ENCODE measurements around the gene PPP1R1C.

Gene PPP1R1C

DNA sequence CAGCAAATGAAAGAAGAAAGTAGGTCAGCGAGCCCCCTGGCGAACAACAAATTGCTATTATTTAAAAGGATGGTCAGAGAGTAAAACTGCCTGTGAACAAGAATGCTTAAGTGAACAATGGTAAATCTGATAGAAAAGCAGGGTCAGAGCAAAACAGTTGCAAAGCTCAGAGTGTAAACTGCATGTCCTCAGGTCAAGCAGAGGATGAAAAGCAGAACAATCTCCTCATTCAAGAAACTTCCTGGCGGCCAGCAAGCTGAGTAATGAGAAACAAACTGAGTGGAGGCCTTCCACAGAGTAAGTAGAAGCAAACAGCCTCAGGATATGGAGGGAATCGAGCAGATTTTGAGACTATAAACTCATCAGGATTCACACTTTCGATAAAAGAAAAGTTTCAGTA is 117.9 kb downstream of the PPP1R1C start:
- Histone ChIP-seq H3K27me3 (no peaks in the 10 kb centered on the region), H3K36me3 (no peaks in the 10 kb centered on the region), H3K27ac (no peak overlapping the region), H3K9me3 (no peaks in the 10 kb centered on the region), H3K4me3 (no peak overlapping the region), H3K4me1 (no peaks in the 10 kb centered on the region)
- intact Hi-C loops (cut with DNase I; ENCODE audit: low total_unique reads): no loop called here
- no peak for DNase-seq
- TF ChIP-seq CTCF (IDR thresholded peaks at IDR 0.05): no peak

- intact Hi-C loops (cut with DNase I; ENCODE audit: low total_unique reads): no loop called here
- H3K36me3 ChIP-seq: no peaks in the 10 kb centered on the region
- TF ChIP-seq CTCF (IDR thresholded peaks at IDR 0.05): no peak
- H3K4me3 ChIP-seq: no peak overlapping the region
- no peaks in the 10 kb centered on the region for H3K4me1 ChIP-seq
- H3K27me3 ChIP-seq: no peaks in the 10 kb centered on the region
- no peak overlapping the region for H3K27ac ChIP-seq
- H3K9me3 ChIP-seq: no peaks in the 10 kb centered on the region
- no peak for DNase-seq
Measured at GRCh38 chr2:182110347-182110746, 124.7 kb downstream of the PPP1R1C start.

DNA sequence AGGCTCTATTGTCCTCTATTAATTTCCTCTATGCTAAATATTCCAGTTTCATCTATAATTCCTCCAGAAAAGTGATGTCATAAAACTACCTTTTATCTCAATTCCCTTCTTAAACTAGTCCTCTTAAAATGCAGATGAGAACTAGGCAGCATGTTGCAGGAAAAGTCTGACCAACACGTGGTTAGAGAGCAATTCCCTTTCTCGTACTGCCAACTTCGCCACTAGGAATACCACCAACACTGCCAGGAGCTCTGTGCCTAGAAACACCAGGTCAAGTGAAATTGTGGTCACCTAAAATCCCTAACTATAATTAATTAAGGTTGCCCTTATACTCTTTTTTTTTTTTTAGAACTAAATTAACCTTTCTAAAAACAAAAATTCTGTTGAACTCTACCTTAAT is 127.7 kb downstream of the PPP1R1C start:
- Histone ChIP-seq H3K27me3 (no peaks in the 10 kb centered on the region), H3K4me1 (no peaks in the 10 kb centered on the region), H3K36me3 (no peaks in the 10 kb centered on the region), H3K27ac (no peak overlapping the region), H3K9me3 (no peaks in the 10 kb centered on the region), H3K4me3 (no peak overlapping the region)
- intact Hi-C loops (cut with DNase I; ENCODE audit: low total_unique reads): no loop called here
- no peak for TF ChIP-seq CTCF (IDR thresholded peaks at IDR 0.05)
- no peak for DNase-seq

DNA sequence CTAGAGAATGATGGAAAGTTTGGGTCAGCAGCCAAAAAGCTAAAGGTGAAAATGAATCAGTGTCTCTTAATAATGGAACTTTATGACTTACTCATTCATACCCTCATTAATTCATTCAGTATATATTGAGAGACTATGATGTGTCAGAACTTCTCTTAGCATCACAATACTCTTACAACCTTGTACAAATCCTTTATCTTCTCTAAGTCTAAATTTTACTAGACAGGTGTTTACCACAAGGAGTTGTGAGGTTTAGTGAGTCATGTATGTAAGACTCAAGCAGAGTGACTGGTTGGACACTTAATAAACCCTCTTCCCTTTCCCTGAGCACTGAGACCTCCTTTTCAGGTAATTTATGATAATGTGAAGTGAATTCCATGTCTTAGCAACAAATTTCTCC is 129.6 kb downstream of the PPP1R1C start:
- intact Hi-C loops (cut with DNase I; ENCODE audit: low total_unique reads): no loop called here
- H3K4me3 ChIP-seq: no peak overlapping the region
- H3K36me3 ChIP-seq: no peaks in the 10 kb centered on the region
- no peak for TF ChIP-seq CTCF (IDR thresholded peaks at IDR 0.05)
- H3K27ac ChIP-seq: no peak overlapping the region
- no peaks in the 10 kb centered on the region for H3K9me3 ChIP-seq
- H3K4me1 ChIP-seq: no peaks in the 10 kb centered on the region
- DNase-seq: no peak
- H3K27me3 ChIP-seq: no peaks in the 10 kb centered on the region

GRCh38 chr2:182116774-182117173 is 131.1 kb downstream of the PPP1R1C start:
- H3K27ac ChIP-seq: no peak overlapping the region
- H3K36me3 ChIP-seq: no peaks in the 10 kb centered on the region
- no peaks in the 10 kb centered on the region for H3K4me1 ChIP-seq
- H3K4me3 ChIP-seq: no peak overlapping the region
- DNase-seq: no peak
- no peak for TF ChIP-seq CTCF (IDR thresholded peaks at IDR 0.05)
- no peaks in the 10 kb centered on the region for H3K27me3 ChIP-seq
- no peaks in the 10 kb centered on the region for H3K9me3 ChIP-seq
- intact Hi-C loops (cut with DNase I; ENCODE audit: low total_unique reads): no loop called here

GRCh38 chr2:182117196-182117595 is 131.5 kb downstream of the PPP1R1C start:
- Histone ChIP-seq H3K36me3 (no peaks in the 10 kb centered on the region), H3K27me3 (no peaks in the 10 kb centered on the region), H3K27ac (no peak overlapping the region), H3K4me3 (no peak overlapping the region), H3K9me3 (no peaks in the 10 kb centered on the region), H3K4me1 (no peaks in the 10 kb centered on the region)
- intact Hi-C loops (cut with DNase I; ENCODE audit: low total_unique reads): no loop called here
- no peak for DNase-seq
- TF ChIP-seq CTCF (IDR thresholded peaks at IDR 0.05): no peak

Data from tibial artery (tissue), 4 donors.